Measurements from ENCODE around the gene FAM184A. TPM values are rescaled to one million over a fixed set of nuclear protein-coding genes. Genes with fewer than 3 reads are reported as not detected.

The FAM184A gene
- total RNA-seq, 2 experiments from 2014 or later: 3.0 TPM

GRCh38 chr6:118912646-118913045, 165.8 kb downstream of the FAM184A start:
- no peaks in the 10 kb centered on the region for H3K27me3 Mint-ChIP-seq
- peaks cover 1% of the 10 kb centered on the region for H3K4me1 Mint-ChIP-seq
- POLR2A ChIA-PET: no interaction called here
- ATAC-seq (ENCODE audit: low read depth) (no peak), DNase-seq (no peak)
- H3K27ac Mint-ChIP-seq: no peak overlapping the region
- no peaks in the 10 kb centered on the region for H3K9me3 Mint-ChIP-seq
- no peak overlapping the region for H3K4me3 Mint-ChIP-seq
- H3K36me3 Mint-ChIP-seq: peaks cover 46% of the 10 kb centered on the region

Small RNAs within 50 kb of the gene (microRNA-seq; reads per million reads assigned to microRNA genes)
- not detected for gene MIR548B

Other genes starting within 250 kb of the FAM184A start
- gene ASF1A, start 184.5 kb downstream of the FAM184A start, total RNA-seq: 10 to 100 TPM; 64.6 to 66.8 TPM
- gene MCM9, start 143.5 kb downstream of the FAM184A start, total RNA-seq: 10 to 100 TPM; 22.8 to 25.1 TPM

Data from activated naive CD8-positive, alpha-beta T cell treated with anti-CD3 and anti-CD28 coated beads, Interleukin-2, amount 10 ng/mL, durations not matched to agents 7 days and 5 days (primary cell).